K562 (cell line): ENCODE results near the gene SPDL1. TPM values are rescaled to one million over a fixed set of nuclear protein-coding genes. Genes with fewer than 3 reads are reported as not detected.

Experiments
- ATAC-seq: fragments of 200-7000 bp; cut with Tn5 transposase; 3 replicates; pipeline ENCODE4 v1.9.1; 2020; ENCODE audit warnings: moderate library complexity
- BruUV-seq: library from RNA; stranded (reverse); fragments of 400-500 nt; replicated peaks from 2 replicates; lab custom pipeline; 2021; lab: Mats Ljungman, UMichigan
- CTCF ChIA-PET: fragments of 300-600 bp; formaldehyde crosslinking; extraction: SDS; loops from one replicate; lab custom pipeline; 2021; ENCODE audit warnings: low intra/inter-chr PET ratio; lab: Yijun Ruan, JAX
- POLR2A ChIA-PET: fragments of 300-600, 350-650 bp; sonication (Branson Sonifier 250); formaldehyde crosslinking; extraction: SDS; loops from one replicate; lab custom pipeline; 2021; ENCODE audit warnings: antibody characterized with exemption, inconsistent platforms; lab: Yijun Ruan, JAX
- DNase-seq, 4 experiments: peaks; one replicate each; pipeline versions ENCODE4 v3.0.0 to v3.0.0-alpha.2; 2011 to 2018; ENCODE audit warnings: low spot score in 3 of 4, mixed read lengths in 3 of 4; ENCODE audit errors: extremely low read depth in 1 of 4
- FAIRE-seq: peaks from 2 replicates; lab custom pipeline; 2011; peaks lifted over from hg19 to GRCh38; lab: Jason Lieb, UNC
- H2AFZ ChIP-seq: 2 replicates; pipeline ENCODE4 v1.6.0; 2011; ENCODE audit warnings: low read depth, low read length, control low read depth, inconsistent platforms
- H3K27ac ChIP-seq: fragments of 200-600 bp; 3 replicates; pipeline ENCODE4 v1.8.0; 2011; ENCODE audit warnings: low read depth, mild to moderate bottlenecking, control low read depth, inconsistent platforms, low read length, moderate library complexity, mixed read lengths; ENCODE audit errors: extremely low read depth
- H3K27me3 ChIP-seq, 2 experiments: fragments of 300-600 bp in 1 of 2; 2 replicates in 1 of 2; 3 replicates in 1 of 2; pipeline versions ENCODE4 v1.6.0 to v1.8.0; 2011; ENCODE audit warnings: inconsistent platforms in 2 of 2, low read length in 2 of 2, mild to moderate bottlenecking in 1 of 2, mixed read lengths in 1 of 2, moderate library complexity in 1 of 2; ENCODE audit not compliant: control insufficient read depth in 2 of 2, insufficient read depth in 2 of 2
- H3K36me3 ChIP-seq: fragments of 300-600 bp; 3 replicates; pipeline ENCODE4 v1.8.0; 2011; ENCODE audit warnings: mild to moderate bottlenecking, low read length, inconsistent platforms; ENCODE audit not compliant: control insufficient read depth, insufficient read depth
- H3K4me1 ChIP-seq, 2 experiments: fragments of 200-600 bp in 1 of 2; replicated peaks in 1 of 2; 2 replicates in 1 of 2; 3 replicates in 1 of 2; pipeline versions ENCODE4 v1.5.1 to v1.8.0; 2011; ENCODE audit warnings: inconsistent platforms in 2 of 2, low read length in 2 of 2, mild to moderate bottlenecking in 1 of 2, mixed read lengths in 1 of 2, moderate library complexity in 1 of 2; ENCODE audit not compliant: control insufficient read depth in 2 of 2, insufficient read depth in 2 of 2
- H3K4me2 ChIP-seq: 2 replicates; pipeline ENCODE4 v1.6.1; 2011; ENCODE audit warnings: low read length, control low read depth, inconsistent platforms, mixed read lengths; ENCODE audit not compliant: insufficient read depth
- H3K4me3 ChIP-seq: fragments of 200-600 bp; sonication (generic), shearing (Covaris generic); 2 replicates; pipeline ENCODE4 v1.5.1; 2016; ENCODE audit warnings: control low read depth, inconsistent platforms
- H3K79me2 ChIP-seq: fragments of 200-600 bp; 3 replicates; pipeline ENCODE4 v1.8.0; 2011; ENCODE audit warnings: low read length, inconsistent platforms; ENCODE audit not compliant: control insufficient read depth, insufficient read depth
- H3K9ac ChIP-seq, 2 experiments: 2 replicates each; pipeline versions ENCODE4 v1.6.0 to v1.6.1; 2011; ENCODE audit warnings: low read depth in 2 of 2, low read length in 2 of 2, control low read depth in 1 of 2, inconsistent platforms in 1 of 2, mild to moderate bottlenecking in 1 of 2, mixed read lengths in 1 of 2; ENCODE audit not compliant: insufficient read depth in 1 of 2
- H3K9me1 ChIP-seq: one replicate; pipeline ENCODE4 v1.6.0; 2011; ENCODE audit warnings: inconsistent platforms, mild to moderate bottlenecking, low read length, moderate library complexity; ENCODE audit not compliant: control insufficient read depth, insufficient read depth
- H3K9me3 ChIP-seq: replicated peaks from 2 replicates; pipeline ENCODE4 v1.5.1; 2011; ENCODE audit warnings: low read depth, low read length, inconsistent platforms; ENCODE audit not compliant: control insufficient read depth, insufficient read depth
- H4K20me1 ChIP-seq: replicated peaks from 2 replicates; pipeline ENCODE4 v1.6.1; 2011; ENCODE audit warnings: low read length, inconsistent platforms, mixed read lengths; ENCODE audit not compliant: control insufficient read depth, insufficient read depth
- BRF1 ChIP-seq: IDR thresholded peaks from 3 replicates; pipeline ENCODE4 v1.6.1; 2011; ENCODE audit warnings: borderline replicate concordance, mild to moderate bottlenecking; ENCODE audit not compliant: insufficient read length; ENCODE audit errors: extremely low read depth
- FOXK1 ChIP-seq: sonication (generic); formaldehyde crosslinking; IDR thresholded peaks from 2 replicates; pipeline ENCODE4 v1.8.0; 2022; ENCODE audit warnings: missing genetic modification reagents, mild to moderate bottlenecking, borderline replicate concordance
- KDM2B ChIP-seq: fragments of 250-450 bp; sonication (Bioruptor Pico); IDR thresholded peaks from 2 replicates; pipeline ENCODE4 v1.8.0; 2021; ENCODE audit warnings: mild to moderate bottlenecking, moderate library complexity
- KDM5B ChIP-seq: fragments of 200-600 bp; sonication (generic); IDR thresholded peaks from 2 replicates; pipeline ENCODE4 v1.6.1; 2012; ENCODE audit warnings: low read depth, mild to moderate bottlenecking, moderate library complexity, low read length, control low read depth, inconsistent platforms; ENCODE audit not compliant: insufficient replicate concordance
- PCBP1 ChIP-seq: fragments of 200-400 bp; formaldehyde crosslinking; IDR thresholded peaks from 2 replicates; pipeline ENCODE4 v1.6.1; 2018; ENCODE audit warnings: mild to moderate bottlenecking, low read depth, low read length; ENCODE audit not compliant: poor library complexity, severe bottlenecking
- PHB ChIP-seq: fragments of 250-450 bp; sonication (Bioruptor Pico); IDR thresholded peaks from 2 replicates; pipeline ENCODE4 v1.5.0; 2021
- RBFOX2 ChIP-seq: fragments of 200-400 bp; formaldehyde crosslinking; IDR thresholded peaks from 2 replicates; pipeline ENCODE4 v1.6.1; 2017; ENCODE audit warnings: low read depth, mild to moderate bottlenecking, low read length, moderate library complexity
- RBM22 ChIP-seq: fragments of 200-400 bp; formaldehyde crosslinking; IDR thresholded peaks from 2 replicates; pipeline ENCODE4 v1.6.1; 2018; ENCODE audit warnings: low read length, low read depth; ENCODE audit not compliant: poor library complexity, severe bottlenecking
- U2AF2 ChIP-seq: fragments of 200-400 bp; formaldehyde crosslinking; optimal IDR thresholded peaks from 2 replicates; pipeline ENCODE3; 2017; ENCODE audit warnings: low read depth, mild to moderate bottlenecking, low read length
- WGBS: fragments of 100-300 bp; shearing (Covaris generic); methylation state at CpG from one replicate; pipeline ENCODE4 v1.1.6; 2016; ENCODE audit warnings: low coverage, mixed read lengths; ENCODE audit not compliant: insufficient coverage; ENCODE audit errors: missing lambda C conversion rate; 5-methylcytosine and 5-hydroxymethylcytosine counted together
- in situ Hi-C: fragments of 300-500 bp; cut with MboI; formaldehyde crosslinking; loops from 4 replicates; pipeline ENCODE4 v1.15.0; 2018; ENCODE audit warnings: inconsistent platforms, mixed read lengths
- intact Hi-C: fragments of 100-400 bp; cut with micrococcal nuclease; formaldehyde crosslinking; loops from 2 replicates; pipeline ENCODE4 v1.14.2; 2022
- polyA plus RNA-seq, 8 experiments: library from polyadenylated mRNA; depleted of rRNA in 4 of 8; stranded (reverse) in 5 of 8; unstranded in 3 of 8; fragments of >200 nt; fragmentation: Nextera tagmentation in 2 of 8; fragmentation: Illumina TruSeq in 1 of 8; extraction: Ambion mirVana in 2 of 8; extraction: Trizol in 1 of 8; gene quantifications; 2 replicates each; pipeline versions ENCODE4 v1.2.1 to v1.2.3, GENCODE V29; 2011 to 2014; ENCODE audit warnings: inconsistent platforms in 1 of 8, missing spikeins in 1 of 8
- total RNA-seq, 7 experiments: library from RNA; depleted of rRNA in 6 of 7; stranded (reverse); fragments of >200 nt in 6 of 7; fragmentation: Illumina TruSeq in 2 of 7; extraction: Trizol in 2 of 7; gene quantifications; 2 replicates each; pipeline versions ENCODE4 v1.2.1 to v1.2.3, GENCODE V29; 2011 to 2021; ENCODE audit warnings: low replicate concordance in 1 of 7
- TF ChIP-seq, protein P1 (sequence below): fragments of 450-650 bp; formaldehyde crosslinking; IDR thresholded peaks from 2 replicates; pipeline ENCODE4 v1.4.0; 2022; ENCODE audit warnings: missing genetic modification characterization
- TF ChIP-seq, protein P2 (sequence below): fragments of 250-450 bp; sonication (Bioruptor Pico); IDR thresholded peaks from 2 replicates; pipeline ENCODE4 v1.4.0; 2020; ENCODE audit warnings: borderline replicate concordance
- TF ChIP-seq, protein P3 (sequence below), 2 experiments: fragments of 450-650 bp; IDR thresholded peaks; 2 replicates each; pipeline ENCODE4 v1.6.1; 2018; ENCODE audit warnings: mild to moderate bottlenecking in 2 of 2, low read depth in 1 of 2; ENCODE audit not compliant: partially characterized antibody in 2 of 2
- TF ChIP-seq, protein P4 (sequence below): sonication (generic); formaldehyde crosslinking; IDR thresholded peaks from 2 replicates; pipeline ENCODE4 v1.8.0; 2022; ENCODE audit warnings: missing genetic modification reagents, mild to moderate bottlenecking, borderline replicate concordance

Gene SPDL1
- total and polyA plus RNA-seq, 9 of the 15 experiments (the other 6 are each of a cell fraction or from before 2014, with no cell fraction given) = 32.4 to 59.6 (median 49.0) TPM

DNA sequence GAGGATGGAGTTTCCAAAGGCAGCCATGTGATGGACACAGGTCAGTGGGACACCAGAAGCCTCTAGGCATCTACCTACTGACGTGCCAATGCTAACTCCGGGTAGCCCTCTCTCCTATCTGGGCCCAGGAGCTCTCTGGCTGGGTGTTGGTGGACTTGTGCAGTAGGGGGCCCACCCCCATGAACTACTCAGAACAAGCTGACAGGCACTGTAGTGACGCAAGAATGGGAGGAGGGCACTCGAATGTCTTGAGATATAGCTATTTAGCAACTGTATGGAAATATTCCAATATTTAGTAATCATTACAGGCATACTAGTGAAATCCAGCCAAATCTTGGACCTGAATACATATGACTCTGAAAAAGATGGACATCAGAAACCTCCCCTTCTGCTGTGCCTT, 47.8 kb downstream of the SPDL1 start:
- peaks cover 0 to 2% of the 10 kb centered on the region in 2 experiments; a peak in 1 of 5 replicates for H3K4me1 ChIP-seq
- H3K4me3 ChIP-seq = no peak overlapping the region
- POLR2A ChIA-PET = interaction anchor here (0.6 to 1.0 kb wide), 4 partner anchors 31 to 580 kb away, joined by 3 to 4 read pairs (median 3); no protein-coding TSS in a partner anchor
- no peak for FAIRE-seq
- no peak overlapping the region for H3K9ac ChIP-seq
- DNase-seq = no peak
- no peak overlapping the region for H2AFZ ChIP-seq
- no peaks in the 10 kb centered on the region for H3K9me3 ChIP-seq
- in situ Hi-C loops = no loop called here
- WGBS = 5% methylated on average over 4 of the region's 4 CpGs
- no peak overlapping the region for H3K4me2 ChIP-seq
- H4K20me1 ChIP-seq = no peaks in the 10 kb centered on the region
- CTCF ChIA-PET = no interaction called here
- H3K36me3 ChIP-seq = no peaks in the 10 kb centered on the region
- no peaks in the 10 kb centered on the region for H3K27me3 ChIP-seq
- intact Hi-C loops = no loop called here
- H3K79me2 ChIP-seq = no peaks in the 10 kb centered on the region
- H3K9me1 ChIP-seq = no peaks in the 10 kb centered on the region
- no TSS peak for BruUV-seq
- no peak for ATAC-seq
- H3K27ac ChIP-seq = no peak overlapping the region
- no peak for TF ChIP-seq KDM5B
- no peak for TF ChIP-seq U2AF2
- TF ChIP-seq, protein P1, sequence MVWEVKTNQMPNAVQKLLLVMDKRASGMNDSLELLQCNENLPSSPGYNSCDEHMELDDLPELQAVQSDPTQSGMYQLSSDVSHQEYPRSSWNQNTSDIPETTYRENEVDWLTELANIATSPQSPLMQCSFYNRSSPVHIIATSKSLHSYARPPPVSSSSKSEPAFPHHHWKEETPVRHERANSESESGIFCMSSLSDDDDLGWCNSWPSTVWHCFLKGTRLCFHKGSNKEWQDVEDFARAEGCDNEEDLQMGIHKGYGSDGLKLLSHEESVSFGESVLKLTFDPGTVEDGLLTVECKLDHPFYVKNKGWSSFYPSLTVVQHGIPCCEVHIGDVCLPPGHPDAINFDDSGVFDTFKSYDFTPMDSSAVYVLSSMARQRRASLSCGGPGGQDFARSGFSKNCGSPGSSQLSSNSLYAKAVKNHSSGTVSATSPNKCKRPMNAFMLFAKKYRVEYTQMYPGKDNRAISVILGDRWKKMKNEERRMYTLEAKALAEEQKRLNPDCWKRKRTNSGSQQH = no peak
- TF ChIP-seq PHB (CRISPR knock-in tag) = no peak
- no peak for TF ChIP-seq FOXK1
- no peak for TF ChIP-seq RBM22
- no peak for TF ChIP-seq KDM2B (CRISPR knock-in tag)
- TF ChIP-seq, protein P2, sequence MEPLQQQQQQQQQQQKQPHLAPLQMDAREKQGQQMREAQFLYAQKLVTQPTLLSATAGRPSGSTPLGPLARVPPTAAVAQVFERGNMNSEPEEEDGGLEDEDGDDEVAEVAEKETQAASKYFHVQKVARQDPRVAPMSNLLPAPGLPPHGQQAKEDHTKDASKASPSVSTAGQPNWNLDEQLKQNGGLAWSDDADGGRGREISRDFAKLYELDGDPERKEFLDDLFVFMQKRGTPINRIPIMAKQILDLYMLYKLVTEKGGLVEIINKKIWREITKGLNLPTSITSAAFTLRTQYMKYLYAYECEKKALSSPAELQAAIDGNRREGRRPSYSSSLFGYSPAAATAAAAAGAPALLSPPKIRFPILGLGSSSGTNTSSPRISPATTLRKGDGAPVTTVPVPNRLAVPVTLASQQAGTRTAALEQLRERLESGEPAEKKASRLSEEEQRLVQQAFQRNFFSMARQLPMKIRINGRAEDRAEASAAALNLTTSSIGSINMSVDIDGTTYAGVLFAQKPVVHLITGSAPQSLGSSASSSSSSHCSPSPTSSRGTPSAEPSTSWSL = no peak
- TF ChIP-seq, protein P3, sequence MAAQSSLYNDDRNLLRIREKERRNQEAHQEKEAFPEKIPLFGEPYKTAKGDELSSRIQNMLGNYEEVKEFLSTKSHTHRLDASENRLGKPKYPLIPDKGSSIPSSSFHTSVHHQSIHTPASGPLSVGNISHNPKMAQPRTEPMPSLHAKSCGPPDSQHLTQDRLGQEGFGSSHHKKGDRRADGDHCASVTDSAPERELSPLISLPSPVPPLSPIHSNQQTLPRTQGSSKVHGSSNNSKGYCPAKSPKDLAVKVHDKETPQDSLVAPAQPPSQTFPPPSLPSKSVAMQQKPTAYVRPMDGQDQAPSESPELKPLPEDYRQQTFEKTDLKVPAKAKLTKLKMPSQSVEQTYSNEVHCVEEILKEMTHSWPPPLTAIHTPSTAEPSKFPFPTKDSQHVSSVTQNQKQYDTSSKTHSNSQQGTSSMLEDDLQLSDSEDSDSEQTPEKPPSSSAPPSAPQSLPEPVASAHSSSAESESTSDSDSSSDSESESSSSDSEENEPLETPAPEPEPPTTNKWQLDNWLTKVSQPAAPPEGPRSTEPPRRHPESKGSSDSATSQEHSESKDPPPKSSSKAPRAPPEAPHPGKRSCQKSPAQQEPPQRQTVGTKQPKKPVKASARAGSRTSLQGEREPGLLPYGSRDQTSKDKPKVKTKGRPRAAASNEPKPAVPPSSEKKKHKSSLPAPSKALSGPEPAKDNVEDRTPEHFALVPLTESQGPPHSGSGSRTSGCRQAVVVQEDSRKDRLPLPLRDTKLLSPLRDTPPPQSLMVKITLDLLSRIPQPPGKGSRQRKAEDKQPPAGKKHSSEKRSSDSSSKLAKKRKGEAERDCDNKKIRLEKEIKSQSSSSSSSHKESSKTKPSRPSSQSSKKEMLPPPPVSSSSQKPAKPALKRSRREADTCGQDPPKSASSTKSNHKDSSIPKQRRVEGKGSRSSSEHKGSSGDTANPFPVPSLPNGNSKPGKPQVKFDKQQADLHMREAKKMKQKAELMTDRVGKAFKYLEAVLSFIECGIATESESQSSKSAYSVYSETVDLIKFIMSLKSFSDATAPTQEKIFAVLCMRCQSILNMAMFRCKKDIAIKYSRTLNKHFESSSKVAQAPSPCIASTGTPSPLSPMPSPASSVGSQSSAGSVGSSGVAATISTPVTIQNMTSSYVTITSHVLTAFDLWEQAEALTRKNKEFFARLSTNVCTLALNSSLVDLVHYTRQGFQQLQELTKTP (IDR thresholded peaks at IDR 0.05; ENCODE audit: low read depth in 1 of 2, partially characterized antibody in 2 of 2) = no peak
- TF ChIP-seq RBFOX2 = no peak
- no peak for TF ChIP-seq PCBP1
- TF ChIP-seq, protein P4, sequence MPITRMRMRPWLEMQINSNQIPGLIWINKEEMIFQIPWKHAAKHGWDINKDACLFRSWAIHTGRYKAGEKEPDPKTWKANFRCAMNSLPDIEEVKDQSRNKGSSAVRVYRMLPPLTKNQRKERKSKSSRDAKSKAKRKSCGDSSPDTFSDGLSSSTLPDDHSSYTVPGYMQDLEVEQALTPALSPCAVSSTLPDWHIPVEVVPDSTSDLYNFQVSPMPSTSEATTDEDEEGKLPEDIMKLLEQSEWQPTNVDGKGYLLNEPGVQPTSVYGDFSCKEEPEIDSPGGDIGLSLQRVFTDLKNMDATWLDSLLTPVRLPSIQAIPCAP = no peak
- no peak for TF ChIP-seq BRF1
